NCI-H460 (cell line): Measurements from ENCODE around the gene ZCCHC24. TPM values are rescaled to one million over a fixed set of nuclear protein-coding genes. Genes with fewer than 3 reads are reported as not detected.
A peak's percentile ranks its signal among the peaks of the same experiment; 100 is the strongest.
"Not testable (repeated sequence)": the region's sequence is repeated elsewhere in the genome, so short reads cannot be mapped to it uniquely, and the experiment has no call there.

Source experiments
- DNase-seq: peaks from one replicate; pipeline ENCODE4 v3.0.0-alpha.2; 2016; ENCODE audit warnings: low read depth; ENCODE audit errors: extremely low read depth
- total RNA-seq: library from RNA; depleted of rRNA; stranded (reverse); fragments of >200 nt; shearing (Covaris generic); gene quantifications from 2 replicates; pipeline ENCODE4 v1.2.3, GENCODE V29; 2014

ZCCHC24 gene
- total RNA-seq, 1 experiment from 2014 or later = 3.2 TPM

GRCh38 chr10:79447911-79448731, 2.7 kb upstream of the ZCCHC24 start:
- no peak for DNase-seq

- DNase-seq = not testable (repeated sequence)
Measured at GRCh38 chr10:79447249-79447648, 1.8 kb upstream of the ZCCHC24 start.

- no peak for DNase-seq
Measured at GRCh38 chr10:79446758-79447084, 1.3 kb upstream of the ZCCHC24 start.

GRCh38 chr10:79445977-79446757, 743 bp upstream of the ZCCHC24 start:
- no peak for DNase-seq

- DNase-seq = peak; percentile 25
Measured at GRCh38 chr10:79444199-79445119, 965 bp downstream of the ZCCHC24 start.

GRCh38 chr10:79443338-79444198, 1.9 kb downstream of the ZCCHC24 start:
- no peak for DNase-seq

- no peak for DNase-seq
Measured at GRCh38 chr10:79442171-79443040, 3.0 kb downstream of the ZCCHC24 start.

- DNase-seq = no peak
Measured at GRCh38 chr10:79441433-79441832, 4.0 kb downstream of the ZCCHC24 start.

- no peak for DNase-seq
Measured at GRCh38 chr10:79440281-79440680, 5.1 kb downstream of the ZCCHC24 start.

- no peak for DNase-seq
Measured at GRCh38 chr10:79438699-79439085, 6.7 kb downstream of the ZCCHC24 start.

- no peak for DNase-seq
Measured at GRCh38 chr10:79438021-79438698, 7.3 kb downstream of the ZCCHC24 start.

GRCh38 chr10:79437111-79437814, 8.2 kb downstream of the ZCCHC24 start:
- DNase-seq = no peak

- DNase-seq = no peak
Measured at GRCh38 chr10:79436850-79437103, 8.6 kb downstream of the ZCCHC24 start.

- no peak for DNase-seq
Measured at GRCh38 chr10:79436066-79436849, 9.2 kb downstream of the ZCCHC24 start.

GRCh38 chr10:79435271-79436065, 10.0 kb downstream of the ZCCHC24 start:
- DNase-seq = no peak

GRCh38 chr10:79434821-79435251, 10.6 kb downstream of the ZCCHC24 start:
- no peak for DNase-seq
